Osteocyte (in vitro differentiated cells): ENCODE measurements around the gene MGAT5. TPM values are rescaled to one million over a fixed set of nuclear protein-coding genes. Genes with fewer than 3 reads are reported as not detected.

Experiments used
- DNase-seq: peaks from one replicate; pipeline ENCODE4 v3.0.0; 2021; ENCODE audit warnings: mixed read lengths; ENCODE audit not compliant: unreplicated experiment; ENCODE audit errors: extremely low spot score
- H3K27ac Mint-ChIP-seq: one replicate; pipeline ENCODE4 v1.8.0; 2021; ENCODE audit warnings: mild to moderate bottlenecking, mixed read lengths; ENCODE audit not compliant: unreplicated experiment
- H3K27me3 Mint-ChIP-seq: one replicate; pipeline ENCODE4 v1.8.0; 2021; ENCODE audit warnings: mixed read lengths; ENCODE audit not compliant: unreplicated experiment
- H3K36me3 Mint-ChIP-seq: one replicate; pipeline ENCODE4 v1.8.0; 2021; ENCODE audit warnings: mixed read lengths; ENCODE audit not compliant: unreplicated experiment
- H3K4me1 Mint-ChIP-seq: one replicate; pipeline ENCODE4 v1.8.0; 2021; ENCODE audit warnings: mixed read lengths; ENCODE audit not compliant: unreplicated experiment
- H3K4me3 Mint-ChIP-seq: one replicate; pipeline ENCODE4 v1.8.0; 2021; ENCODE audit warnings: mild to moderate bottlenecking, moderate library complexity, mixed read lengths; ENCODE audit not compliant: unreplicated experiment
- H3K9me3 Mint-ChIP-seq: one replicate; pipeline ENCODE4 v1.8.0; 2021; ENCODE audit warnings: mixed read lengths; ENCODE audit not compliant: unreplicated experiment
- total RNA-seq: library from RNA; stranded (reverse); gene quantifications from 2 replicates; pipeline ENCODE4 v1.2.1, GENCODE V29; 2021
- TF ChIP-seq, protein P1 (sequence below): fragments of 200-600 bp; sonication (generic); IDR thresholded peaks from 2 replicates; pipeline ENCODE4 v1.5.0; 2021; ENCODE audit warnings: antibody characterized with exemption, mild to moderate bottlenecking, moderate library complexity

The MGAT5 gene
- total RNA-seq, 1 donor from 2014 or later: 22.6 TPM

DNA sequence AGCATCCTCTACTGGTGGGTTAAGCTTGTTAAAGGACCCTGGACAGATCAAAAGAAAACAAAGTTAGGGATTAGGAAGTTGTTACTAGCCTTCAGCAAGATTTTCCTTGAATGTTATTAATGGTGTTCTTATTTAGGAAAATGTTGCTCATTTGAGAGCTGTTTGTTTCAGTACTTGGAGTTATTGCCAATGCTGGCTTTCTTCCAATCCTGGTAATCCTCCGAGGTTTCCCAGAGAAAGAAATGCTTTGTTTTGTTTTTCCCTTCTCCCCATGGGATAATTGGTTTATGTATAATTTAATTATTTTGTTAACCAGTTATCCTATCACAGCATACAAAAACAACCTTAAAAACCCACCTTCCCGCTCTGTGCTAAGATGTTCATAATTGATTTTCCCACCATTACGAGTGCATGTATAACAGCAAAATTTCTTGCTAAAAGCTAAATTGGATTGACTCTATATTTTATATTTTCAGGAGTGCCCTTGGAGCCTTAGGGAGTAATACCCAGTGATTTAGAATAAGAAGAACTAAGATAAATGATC, 79.8 kb downstream of the MGAT5 start:
- Mint-ChIP-seq H3K4me3 (no peak overlapping the region), H3K4me1 (peaks cover 7% of the 10 kb centered on the region), H3K36me3 (peaks cover 5% of the 10 kb centered on the region), H3K9me3 (peaks cover 5% of the 10 kb centered on the region), H3K27ac (no peak overlapping the region), H3K27me3 (no peaks in the 10 kb centered on the region)
- TF ChIP-seq, protein P1, sequence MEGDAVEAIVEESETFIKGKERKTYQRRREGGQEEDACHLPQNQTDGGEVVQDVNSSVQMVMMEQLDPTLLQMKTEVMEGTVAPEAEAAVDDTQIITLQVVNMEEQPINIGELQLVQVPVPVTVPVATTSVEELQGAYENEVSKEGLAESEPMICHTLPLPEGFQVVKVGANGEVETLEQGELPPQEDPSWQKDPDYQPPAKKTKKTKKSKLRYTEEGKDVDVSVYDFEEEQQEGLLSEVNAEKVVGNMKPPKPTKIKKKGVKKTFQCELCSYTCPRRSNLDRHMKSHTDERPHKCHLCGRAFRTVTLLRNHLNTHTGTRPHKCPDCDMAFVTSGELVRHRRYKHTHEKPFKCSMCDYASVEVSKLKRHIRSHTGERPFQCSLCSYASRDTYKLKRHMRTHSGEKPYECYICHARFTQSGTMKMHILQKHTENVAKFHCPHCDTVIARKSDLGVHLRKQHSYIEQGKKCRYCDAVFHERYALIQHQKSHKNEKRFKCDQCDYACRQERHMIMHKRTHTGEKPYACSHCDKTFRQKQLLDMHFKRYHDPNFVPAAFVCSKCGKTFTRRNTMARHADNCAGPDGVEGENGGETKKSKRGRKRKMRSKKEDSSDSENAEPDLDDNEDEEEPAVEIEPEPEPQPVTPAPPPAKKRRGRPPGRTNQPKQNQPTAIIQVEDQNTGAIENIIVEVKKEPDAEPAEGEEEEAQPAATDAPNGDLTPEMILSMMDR: no peak
- DNase-seq: no peak

DNA sequence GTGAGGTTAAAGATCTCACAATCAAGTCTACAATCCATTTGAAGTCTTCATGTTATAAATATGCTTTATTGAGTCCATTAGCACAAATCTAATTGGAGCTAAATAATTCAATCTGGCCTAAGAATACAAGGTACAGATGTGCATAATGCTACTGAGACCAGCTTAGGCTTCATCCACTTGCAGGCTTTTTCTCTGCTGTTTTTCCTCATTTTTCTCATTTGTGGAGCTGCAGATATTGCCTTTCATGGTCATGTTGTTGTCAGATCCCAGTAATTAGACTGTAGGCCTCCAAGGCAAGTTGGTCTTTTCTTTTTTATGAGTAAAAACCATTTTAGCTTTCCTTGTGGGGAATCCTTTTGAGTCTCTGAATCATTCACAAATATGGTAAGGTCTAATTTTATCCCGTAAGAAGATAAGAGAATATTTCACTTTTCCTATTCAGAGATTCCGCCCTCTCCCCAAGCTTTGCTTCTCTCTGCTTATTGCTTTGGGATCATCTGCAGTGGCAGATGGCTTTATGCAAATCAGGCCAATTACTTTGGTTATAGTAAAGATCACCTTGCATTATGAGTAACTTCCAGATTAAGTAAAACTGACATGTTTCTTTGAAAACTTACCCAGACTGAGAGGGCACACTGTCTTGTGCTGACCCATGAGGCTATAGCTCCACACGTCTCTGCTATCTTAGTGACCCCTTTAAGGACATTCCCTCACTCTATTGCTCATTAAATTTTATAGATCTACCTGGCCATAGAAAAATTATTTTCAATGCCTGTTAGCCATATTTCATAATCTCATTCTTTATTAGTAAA, 80.9 kb downstream of the MGAT5 start:
- Mint-ChIP-seq H3K27ac (no peak overlapping the region), H3K36me3 (peaks cover 5% of the 10 kb centered on the region), H3K27me3 (no peaks in the 10 kb centered on the region), H3K4me1 (peaks cover 7% of the 10 kb centered on the region), H3K9me3 (peaks cover 5% of the 10 kb centered on the region), H3K4me3 (no peak overlapping the region)
- DNase-seq: no peak
- TF ChIP-seq, protein P1: no peak

DNA sequence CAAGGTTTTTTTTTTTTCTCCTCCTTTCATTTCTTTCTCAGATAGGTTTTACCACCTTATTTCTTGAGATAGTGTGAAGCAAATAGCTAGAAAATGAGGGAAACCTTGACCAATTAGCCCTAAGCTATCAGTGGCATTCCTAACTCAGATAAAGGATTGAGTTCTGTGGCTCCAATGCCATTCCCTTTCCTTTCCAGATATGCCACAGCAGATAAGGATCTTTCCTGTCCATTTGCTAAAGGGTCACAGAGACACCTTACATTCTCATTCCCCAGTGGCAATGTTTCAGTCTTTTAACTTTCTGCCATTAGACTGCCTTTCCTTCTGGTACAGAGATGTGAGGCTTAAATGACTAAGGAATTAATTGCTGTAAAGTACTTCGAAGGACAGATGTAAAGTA, 81.7 kb downstream of the MGAT5 start:
- TF ChIP-seq, protein P1: no peak
- Mint-ChIP-seq H3K9me3 (peaks cover 5% of the 10 kb centered on the region), H3K27ac (no peak overlapping the region), H3K36me3 (peaks cover 5% of the 10 kb centered on the region), H3K4me1 (peaks cover 7% of the 10 kb centered on the region), H3K4me3 (no peak overlapping the region), H3K27me3 (no peaks in the 10 kb centered on the region)
- DNase-seq: no peak

DNA sequence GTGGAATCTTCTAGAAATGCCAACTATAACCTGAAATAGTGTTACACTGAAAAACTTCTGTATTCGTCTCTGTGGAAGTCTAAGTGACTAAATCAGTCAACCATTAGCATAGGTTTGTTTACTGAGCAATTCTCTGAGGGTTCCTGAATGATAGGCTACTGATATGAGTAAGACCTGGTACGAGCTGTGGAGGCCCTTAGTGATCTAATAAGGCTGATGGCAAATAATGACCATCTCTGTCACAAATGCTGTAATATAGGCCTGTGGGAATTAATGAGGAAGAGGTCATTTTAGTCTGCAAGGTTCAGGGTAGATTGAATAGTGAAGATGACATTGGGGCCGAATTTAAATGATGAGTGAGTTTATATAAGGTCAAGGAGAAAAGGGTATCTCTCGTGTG, 82.5 kb downstream of the MGAT5 start:
- H3K4me1 Mint-ChIP-seq: peaks cover 2% of the 10 kb centered on the region
- no peak overlapping the region for H3K27ac Mint-ChIP-seq
- peaks cover 5% of the 10 kb centered on the region for H3K36me3 Mint-ChIP-seq
- TF ChIP-seq, protein P1: no peak
- no peak for DNase-seq
- no peak overlapping the region for H3K4me3 Mint-ChIP-seq
- H3K9me3 Mint-ChIP-seq: peaks cover 4% of the 10 kb centered on the region
- H3K27me3 Mint-ChIP-seq: no peaks in the 10 kb centered on the region

DNA sequence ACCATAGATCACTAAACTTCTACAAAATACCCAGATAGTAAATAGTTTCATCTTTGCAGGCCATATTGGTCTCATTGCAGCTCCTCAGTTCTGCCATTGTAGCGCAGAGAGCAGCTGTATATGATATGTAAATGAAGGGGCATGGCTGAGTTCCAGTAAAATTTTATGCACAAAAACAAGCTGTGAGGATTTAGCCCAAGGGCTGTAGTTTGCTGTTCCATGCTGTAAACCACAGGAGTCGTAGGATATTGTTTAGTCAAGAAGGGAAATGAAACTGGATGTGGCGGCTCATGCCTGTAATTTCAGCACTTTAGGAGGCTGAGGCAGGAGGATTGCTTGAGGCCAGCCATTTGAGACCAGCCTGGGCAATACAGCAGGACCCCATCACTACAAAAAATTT, 83.0 kb downstream of the MGAT5 start:
- Mint-ChIP-seq H3K4me1 (no peaks in the 10 kb centered on the region), H3K36me3 (peaks cover 5% of the 10 kb centered on the region), H3K27me3 (no peaks in the 10 kb centered on the region), H3K9me3 (no peaks in the 10 kb centered on the region), H3K4me3 (no peak overlapping the region), H3K27ac (no peak overlapping the region)
- no peak for DNase-seq
- TF ChIP-seq, protein P1: no peak
